Measurements from ENCODE around the gene CTIF.
A peak's percentile ranks its signal among the peaks of the same experiment; 100 is the strongest.

Gene CTIF

DNA sequence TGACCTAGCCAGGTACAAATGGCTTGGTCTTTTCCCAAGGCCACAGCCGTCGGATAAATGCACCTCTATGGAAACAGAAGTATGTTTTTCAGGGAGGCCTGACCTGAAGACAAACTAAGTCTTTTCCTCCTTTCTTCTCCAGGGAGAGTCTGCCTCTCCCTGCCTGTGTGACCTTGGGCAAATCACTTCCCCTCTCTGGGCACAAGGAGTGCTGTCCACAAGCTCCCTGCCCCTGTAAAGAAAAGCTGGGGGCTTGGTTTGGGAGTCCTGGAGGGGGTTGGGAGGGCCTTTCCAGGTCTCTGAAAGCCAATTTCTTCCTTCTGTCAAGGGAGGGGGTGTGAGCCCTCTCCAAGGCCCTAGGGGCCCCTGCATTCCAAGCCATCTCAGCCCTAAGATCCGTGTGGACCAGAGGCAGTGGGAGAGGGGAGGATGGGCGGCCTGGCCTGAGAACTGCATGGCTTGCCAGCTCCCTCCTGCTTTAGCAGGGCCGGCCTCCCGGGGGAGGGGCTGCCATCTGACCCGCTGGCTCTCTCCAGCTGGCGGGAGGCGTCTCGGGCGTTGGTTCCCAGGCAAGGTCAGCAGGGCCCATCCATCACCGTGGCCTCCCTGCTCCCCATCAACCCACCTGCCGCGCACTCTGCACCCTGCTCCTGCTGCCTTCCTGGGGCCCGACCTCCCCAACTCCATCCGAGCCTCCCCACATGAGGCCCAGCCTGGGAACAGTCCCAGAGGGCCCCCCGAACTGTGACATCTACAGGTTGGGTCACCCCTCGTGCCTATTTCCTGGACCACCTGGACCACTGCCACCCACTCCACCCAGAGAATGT is 350.5 kb downstream of the CTIF start:
- no peak for DNase-seq (ENCODE audit: low read depth)
- TF ChIP-seq, protein P1, sequence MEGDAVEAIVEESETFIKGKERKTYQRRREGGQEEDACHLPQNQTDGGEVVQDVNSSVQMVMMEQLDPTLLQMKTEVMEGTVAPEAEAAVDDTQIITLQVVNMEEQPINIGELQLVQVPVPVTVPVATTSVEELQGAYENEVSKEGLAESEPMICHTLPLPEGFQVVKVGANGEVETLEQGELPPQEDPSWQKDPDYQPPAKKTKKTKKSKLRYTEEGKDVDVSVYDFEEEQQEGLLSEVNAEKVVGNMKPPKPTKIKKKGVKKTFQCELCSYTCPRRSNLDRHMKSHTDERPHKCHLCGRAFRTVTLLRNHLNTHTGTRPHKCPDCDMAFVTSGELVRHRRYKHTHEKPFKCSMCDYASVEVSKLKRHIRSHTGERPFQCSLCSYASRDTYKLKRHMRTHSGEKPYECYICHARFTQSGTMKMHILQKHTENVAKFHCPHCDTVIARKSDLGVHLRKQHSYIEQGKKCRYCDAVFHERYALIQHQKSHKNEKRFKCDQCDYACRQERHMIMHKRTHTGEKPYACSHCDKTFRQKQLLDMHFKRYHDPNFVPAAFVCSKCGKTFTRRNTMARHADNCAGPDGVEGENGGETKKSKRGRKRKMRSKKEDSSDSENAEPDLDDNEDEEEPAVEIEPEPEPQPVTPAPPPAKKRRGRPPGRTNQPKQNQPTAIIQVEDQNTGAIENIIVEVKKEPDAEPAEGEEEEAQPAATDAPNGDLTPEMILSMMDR (IDR thresholded peaks at IDR 0.05; ENCODE audit: insufficient read depth, low read depth, low read length, missing control alignments), result no peak
- H3K4me3 ChIP-seq (ENCODE audit: low read length), result no peak overlapping the region

DNA sequence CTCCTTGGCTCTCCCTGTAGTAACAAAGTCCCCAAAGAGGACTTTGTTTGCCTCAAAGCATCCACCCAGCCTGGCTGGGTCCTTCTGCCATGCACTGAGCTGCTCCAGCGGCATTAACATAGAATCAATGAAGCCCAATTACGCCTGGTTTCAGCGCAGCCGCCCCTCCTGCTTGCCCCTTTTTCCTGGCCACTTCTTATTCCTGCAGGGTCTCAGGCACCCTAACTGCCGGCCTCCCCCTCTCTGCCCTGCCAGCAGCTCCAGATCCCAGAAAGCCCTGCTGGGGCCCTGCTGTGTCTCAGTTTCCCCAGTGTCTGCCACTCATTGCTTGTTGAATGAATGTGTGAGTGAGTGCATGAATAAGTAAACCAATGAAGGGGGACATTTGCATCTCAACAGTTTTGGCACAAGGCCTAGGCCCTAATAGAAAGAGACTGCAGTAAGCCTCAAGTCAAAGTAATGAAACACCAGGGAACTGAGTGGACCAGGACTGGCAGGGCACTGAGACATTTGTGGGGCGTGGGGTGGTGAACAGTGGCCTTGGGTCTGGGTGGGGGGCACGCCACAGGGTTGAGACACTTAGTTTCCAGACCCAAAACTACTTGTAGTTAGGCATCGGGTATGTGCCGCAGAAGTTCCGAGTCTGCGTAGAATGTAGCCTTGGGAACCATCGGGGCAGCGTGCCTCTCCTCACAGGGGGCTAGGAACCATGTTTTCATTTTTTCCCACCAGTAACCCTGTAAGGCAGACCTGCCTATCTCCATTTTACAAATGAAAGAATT is 351.3 kb downstream of the CTIF start:
- TF ChIP-seq, protein P1 (IDR thresholded peaks at IDR 0.05; ENCODE audit: insufficient read depth, low read depth, low read length, missing control alignments), result no peak
- no peak overlapping the region for H3K4me3 ChIP-seq (ENCODE audit: low read length)
- DNase-seq (ENCODE audit: low read depth), result no peak

DNA sequence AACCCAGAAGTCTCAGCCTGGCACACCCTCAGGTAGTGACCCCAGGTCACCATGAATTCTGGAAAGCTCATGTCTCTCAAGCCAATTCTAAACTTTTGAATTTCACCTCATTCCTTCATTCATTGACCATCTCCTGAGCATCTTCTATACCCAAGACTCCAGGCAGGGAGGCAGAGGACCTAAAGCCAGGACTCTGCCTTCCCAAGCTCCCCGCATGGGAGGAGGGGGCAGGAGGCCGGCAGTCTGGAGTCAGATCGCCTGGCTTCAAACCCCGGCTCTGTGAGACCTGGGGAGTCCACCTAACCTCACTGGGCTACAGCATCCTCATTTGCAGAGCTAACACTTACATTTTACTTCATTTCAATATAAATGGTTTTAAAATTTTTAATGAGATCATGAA is 352.9 kb downstream of the CTIF start:
- no peak overlapping the region for H3K4me3 ChIP-seq (ENCODE audit: low read length)
- TF ChIP-seq, protein P1 (IDR thresholded peaks at IDR 0.05; ENCODE audit: insufficient read depth, low read depth, low read length, missing control alignments), result no peak
- DNase-seq (ENCODE audit: low read depth), result no peak

DNA sequence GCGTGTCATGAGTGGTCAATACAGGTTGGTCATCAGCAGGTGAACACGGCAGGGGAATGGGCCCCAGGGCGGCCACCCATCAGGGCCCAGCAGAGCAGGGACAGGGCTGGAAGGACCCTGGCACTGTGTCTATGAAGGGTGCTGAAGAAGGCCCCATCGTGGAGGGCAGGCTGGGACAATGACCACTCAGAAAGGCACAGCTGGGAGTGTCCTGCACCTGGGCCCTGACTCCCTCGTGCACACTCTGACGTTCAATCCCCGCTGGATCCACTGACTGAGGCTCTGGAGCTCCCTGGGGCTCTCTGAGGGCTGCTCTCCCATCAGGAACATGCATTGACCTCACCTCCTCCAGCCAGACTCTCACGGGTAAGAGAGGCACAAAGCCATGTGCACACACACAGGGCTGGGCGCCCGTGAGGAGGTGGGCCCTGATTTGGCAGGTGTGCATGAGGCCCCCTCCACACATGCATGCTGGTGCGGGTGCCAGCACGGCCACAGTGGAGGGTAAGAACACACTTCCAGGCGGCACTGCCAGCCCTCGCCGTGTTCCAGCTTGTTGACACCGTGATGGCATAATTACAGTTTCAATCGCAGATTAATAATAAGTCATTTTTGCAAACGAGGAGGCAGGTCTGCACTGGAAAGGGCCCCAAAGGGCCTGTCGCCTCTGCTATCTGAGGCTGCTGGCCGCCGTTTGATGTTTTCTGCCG is 353.5 kb downstream of the CTIF start:
- peak; percentile 65 for DNase-seq (ENCODE audit: low read depth)
- no peak overlapping the region for H3K4me3 ChIP-seq (ENCODE audit: low read length)
- TF ChIP-seq, protein P1 (IDR thresholded peaks at IDR 0.05; ENCODE audit: insufficient read depth, low read depth, low read length, missing control alignments), result no peak

DNA sequence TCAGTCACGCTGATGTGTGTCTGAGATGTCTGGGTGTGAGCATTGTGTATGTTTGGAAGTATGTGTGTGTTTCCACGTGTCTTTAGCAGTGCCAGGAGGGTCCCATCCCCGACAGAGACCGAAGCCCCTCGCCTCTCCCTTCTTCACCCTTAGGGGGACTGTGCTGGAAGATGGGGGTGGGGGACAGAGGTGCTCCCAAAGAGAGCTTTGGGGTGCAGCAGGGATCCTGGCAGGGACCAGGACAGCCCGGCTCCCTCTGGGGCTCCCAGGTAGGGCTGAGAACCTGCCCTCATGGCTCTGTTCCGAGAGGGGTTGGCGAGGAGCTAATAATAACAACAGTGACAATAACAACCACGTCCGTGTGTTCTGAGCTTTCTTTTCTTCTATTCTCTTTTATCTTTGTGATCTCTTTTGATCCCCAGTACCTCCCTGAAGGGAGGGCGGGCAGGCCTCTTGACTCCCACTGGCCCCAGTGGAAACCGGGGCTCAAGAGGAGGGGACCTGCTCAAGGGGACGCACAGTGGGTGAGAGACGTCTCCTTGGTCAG is 354.3 kb downstream of the CTIF start:
- TF ChIP-seq, protein P1 (IDR thresholded peaks at IDR 0.05; ENCODE audit: insufficient read depth, low read depth, low read length, missing control alignments), result no peak
- DNase-seq (ENCODE audit: low read depth), result no peak
- H3K4me3 ChIP-seq (ENCODE audit: low read length), result no peak overlapping the region
